GM18517 (cell line): ENCODE measurements around the gene FAM209A.
"Not testable (repeated sequence)": the region's sequence is repeated elsewhere in the genome, so short reads cannot be mapped to it uniquely, and the experiment has no call there.

Experiments used
- ATAC-seq: cut with Tn5 transposase; IDR thresholded peaks from one replicate; pipeline ENCODE4 v1.9.1; 2021; ENCODE audit warnings: mild to moderate bottlenecking, moderate library complexity; ENCODE audit not compliant: unreplicated experiment

The FAM209A gene

DNA sequence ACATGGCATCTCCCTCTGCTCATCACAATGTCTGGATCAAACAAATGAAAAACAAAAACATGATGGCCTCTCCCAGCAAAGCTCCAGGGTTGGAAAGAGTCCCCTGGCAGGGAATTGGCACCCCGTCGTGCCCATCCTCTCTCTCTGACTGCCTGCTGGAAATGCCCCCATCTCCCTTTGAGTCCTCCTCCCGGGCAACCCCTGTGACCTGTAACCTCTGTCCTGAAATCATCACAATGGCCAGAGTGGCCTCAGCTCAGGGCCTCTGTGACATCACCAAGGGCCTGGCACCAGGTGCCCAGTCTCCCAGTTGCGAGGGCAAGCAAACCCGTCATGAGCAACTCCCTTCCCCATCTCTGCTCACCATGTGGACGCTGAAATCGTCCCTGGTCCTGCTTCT, at the start of gene FAM209A:
FAM209A (plus strand) TSS at position 301 of the 400 bp plus-strand sequence; CDS start at position 366, 65 bp downstream.
- ATAC-seq = not testable (repeated sequence)

- ATAC-seq = no peak
Observed at GRCh38 chr20:56483970-56484369, 40.6 kb upstream of the FAM209A start.

DNA sequence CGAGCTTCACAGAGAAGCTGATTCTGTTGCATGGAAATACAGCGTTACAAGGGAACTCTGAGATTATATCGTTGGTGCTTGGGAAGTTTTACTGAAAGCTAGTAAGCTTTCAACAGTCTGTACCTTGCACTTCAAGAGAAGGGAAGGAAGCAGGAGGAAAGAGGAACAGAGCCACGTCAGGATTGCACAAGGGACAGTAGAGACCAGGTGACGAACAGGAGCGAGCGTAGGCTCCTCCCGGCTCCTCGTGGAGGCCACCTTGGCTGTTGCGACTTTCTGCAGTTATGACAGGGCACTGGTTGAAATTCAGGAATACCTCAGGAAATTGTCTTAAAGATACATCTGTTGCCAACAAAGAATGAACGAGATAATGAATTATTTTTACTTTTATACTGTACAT, 37.3 kb upstream of the FAM209A start:
- no peak for ATAC-seq

GRCh38 chr20:56488566-56488965, 36.0 kb upstream of the FAM209A start:
- no peak for ATAC-seq

DNA sequence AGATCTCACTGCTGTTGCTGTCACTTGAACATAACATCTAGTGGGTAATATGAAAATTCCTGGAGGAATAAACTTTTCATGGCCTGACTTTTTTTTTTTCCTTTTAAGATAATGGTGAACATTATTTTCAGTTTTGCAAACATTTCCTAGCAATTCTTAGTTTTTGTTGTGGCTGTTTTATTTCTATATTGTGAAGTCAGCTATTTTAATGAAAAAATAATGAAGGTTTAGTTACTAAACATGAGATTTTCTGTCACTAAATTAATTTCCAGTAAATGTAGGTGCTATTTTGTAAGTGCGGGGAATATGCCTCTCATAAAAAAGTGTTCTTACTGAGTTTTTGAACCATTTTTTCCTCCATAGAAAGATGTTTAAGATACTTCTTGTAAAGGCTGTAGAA, 23.4 kb upstream of the FAM209A start:
- no peak for ATAC-seq

GRCh38 chr20:56503916-56504315, 20.6 kb upstream of the FAM209A start:
- no peak for ATAC-seq

DNA sequence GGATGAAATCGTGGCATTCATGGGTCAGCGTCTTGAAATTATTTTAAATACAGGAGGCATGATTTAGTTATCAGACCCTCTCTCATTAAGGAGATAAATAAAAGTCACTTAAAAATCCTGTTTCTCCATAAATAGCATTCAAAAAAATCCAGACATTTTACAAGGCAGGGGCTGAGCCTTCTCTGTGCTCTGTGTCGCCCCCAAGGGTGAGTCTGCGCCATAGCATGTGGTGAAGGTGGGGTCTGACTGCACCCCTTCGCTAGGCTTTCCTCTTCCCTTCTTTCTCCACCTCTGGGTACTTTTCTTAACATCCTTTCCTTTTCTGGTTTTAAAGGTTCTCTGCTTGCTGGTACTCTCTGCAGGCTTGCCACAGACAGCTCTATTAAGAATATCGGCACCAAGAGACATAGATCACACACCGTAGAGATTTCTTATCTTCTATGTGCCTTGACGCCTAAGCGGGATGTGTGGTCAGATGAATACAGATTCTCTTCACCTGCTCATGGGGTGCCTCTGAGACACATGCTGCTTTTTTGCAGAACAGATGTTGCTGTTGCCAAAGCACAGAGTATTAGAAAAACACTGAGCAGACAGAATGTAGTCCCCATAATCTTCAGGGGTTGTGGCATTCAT, 20.1 kb upstream of the FAM209A start:
- no peak for ATAC-seq

- no peak for ATAC-seq
Observed at GRCh38 chr20:56506103-56506502, 18.4 kb upstream of the FAM209A start.

DNA sequence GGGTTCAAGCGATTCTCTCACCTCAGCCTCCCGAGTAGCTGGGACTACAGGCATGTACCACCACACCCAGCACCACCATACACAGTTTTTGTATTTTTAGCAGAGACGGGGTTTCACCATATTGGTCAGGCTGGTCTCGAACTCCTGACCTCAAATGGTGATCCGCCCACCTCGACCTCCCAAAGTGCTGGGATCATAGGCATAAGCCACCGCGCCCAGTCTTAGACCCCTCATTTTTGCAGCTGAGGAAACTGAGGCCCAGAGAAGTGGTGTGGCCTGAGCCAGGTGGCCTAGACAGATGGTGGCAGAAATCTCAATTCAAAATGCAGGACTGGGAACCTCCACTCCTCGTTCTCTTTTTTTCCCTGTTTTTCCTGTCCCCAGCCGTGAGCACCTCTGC, 12.6 kb upstream of the FAM209A start:
- ATAC-seq = no peak

DNA sequence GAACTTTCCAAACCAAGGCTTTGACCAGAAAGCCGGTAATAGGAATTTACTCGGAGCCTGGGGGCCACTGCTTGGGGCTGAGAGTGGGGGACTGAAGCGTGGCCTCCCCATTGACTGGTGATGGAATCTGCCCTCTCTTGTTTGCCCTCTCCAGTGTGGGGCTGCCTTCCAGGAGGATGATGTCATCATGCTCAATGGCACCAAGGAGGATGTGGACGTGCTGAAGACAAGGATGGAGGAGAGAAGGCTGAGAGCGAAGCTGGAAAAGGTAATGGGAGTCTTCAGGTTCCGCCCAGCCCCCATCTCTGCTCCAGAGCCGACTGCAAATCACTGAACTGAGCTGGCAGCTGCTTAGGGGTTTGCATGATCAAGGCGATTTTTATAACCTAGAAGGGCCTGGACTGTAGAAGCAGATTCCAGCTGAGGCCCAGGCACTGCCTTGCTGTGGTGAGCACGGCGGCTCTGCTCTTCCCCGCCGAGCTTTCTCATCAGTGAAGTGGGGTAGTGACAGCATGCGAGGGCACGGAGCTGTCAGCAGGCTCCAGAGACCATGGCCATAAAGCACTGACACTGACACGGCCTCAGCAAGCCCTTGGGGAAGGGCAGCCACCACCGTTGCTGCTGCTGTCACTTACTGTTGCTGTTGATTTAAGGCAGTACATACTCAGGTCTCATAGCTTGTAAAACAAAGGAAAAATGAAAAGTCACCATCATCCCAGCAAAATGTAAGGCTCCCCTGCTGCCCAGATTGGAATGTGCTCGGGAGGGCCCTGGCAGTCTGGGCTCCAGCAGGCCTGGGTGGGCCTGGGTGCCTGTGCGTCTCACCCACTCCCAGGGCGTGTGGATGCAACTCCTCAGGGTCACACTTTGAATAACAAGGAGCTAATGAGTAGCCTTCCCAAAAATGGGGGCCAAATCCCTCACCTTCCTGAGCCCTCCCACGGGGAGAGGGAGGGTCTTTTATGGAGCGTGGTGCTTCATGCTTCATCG, 11.1 kb upstream of the FAM209A start:
- no peak for ATAC-seq

- ATAC-seq = no peak
Observed at GRCh38 chr20:56516631-56517030, 7.9 kb upstream of the FAM209A start.

GRCh38 chr20:56517211-56517610, 7.3 kb upstream of the FAM209A start:
- ATAC-seq = no peak

DNA sequence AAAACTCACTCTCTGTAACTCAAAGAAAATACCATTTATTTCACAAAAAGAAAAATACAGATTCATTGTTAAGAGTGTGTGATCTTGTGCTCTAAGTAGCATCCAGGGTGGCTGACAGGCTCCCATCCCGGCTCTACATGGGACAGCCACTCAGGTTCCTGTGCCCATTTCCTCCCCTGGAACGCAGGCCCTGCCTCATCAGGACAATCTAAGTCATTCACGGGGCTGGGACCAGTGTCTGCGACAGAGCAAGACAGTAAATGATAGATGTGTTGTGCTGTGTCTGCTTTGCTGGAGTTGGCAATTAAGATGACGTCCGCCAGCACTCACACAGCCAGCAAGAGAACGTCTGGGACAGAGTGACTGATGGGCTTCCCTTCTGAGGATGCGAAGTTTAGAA, 6.9 kb upstream of the FAM209A start:
- no peak for ATAC-seq

- ATAC-seq = no peak
Observed at GRCh38 chr20:56518126-56518525, 6.4 kb upstream of the FAM209A start.

DNA sequence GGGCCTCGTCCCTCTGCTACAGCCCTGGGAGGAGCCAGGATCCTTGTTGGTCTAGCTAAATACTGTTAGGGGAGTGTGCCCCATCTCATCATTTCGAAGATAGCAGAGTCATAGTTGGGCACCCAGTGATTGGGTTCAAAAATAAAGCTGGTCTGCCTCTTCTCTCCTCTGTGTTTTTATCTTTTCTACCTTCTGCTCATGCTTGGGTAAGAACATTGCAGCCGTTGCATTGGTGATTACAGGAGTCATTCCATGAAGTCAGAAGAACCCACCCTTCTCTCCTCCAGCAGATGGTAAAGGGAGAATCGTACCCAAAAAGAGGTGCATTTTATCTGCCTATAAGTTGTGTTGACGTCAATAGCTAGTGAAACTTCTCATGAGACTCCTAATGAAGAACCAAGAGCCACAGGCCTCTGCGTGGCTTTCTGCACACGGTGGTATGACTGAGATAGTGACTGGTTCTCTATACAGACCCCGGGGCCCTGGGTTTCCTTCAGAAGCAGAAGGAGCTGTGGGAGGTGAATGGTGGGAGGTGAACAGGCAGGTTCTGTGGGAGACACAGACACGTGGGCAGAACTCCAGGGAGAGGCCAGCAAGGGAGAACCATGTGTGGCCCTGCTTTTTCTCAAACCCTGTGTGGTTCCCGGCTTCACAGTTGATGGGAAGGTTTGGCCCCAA, 5.7 kb upstream of the FAM209A start:
- no peak for ATAC-seq

GRCh38 chr20:56519551-56519950, 5.0 kb upstream of the FAM209A start:
- no peak for ATAC-seq

- no peak for ATAC-seq
Observed at GRCh38 chr20:56520180-56520579, 4.4 kb upstream of the FAM209A start.

DNA sequence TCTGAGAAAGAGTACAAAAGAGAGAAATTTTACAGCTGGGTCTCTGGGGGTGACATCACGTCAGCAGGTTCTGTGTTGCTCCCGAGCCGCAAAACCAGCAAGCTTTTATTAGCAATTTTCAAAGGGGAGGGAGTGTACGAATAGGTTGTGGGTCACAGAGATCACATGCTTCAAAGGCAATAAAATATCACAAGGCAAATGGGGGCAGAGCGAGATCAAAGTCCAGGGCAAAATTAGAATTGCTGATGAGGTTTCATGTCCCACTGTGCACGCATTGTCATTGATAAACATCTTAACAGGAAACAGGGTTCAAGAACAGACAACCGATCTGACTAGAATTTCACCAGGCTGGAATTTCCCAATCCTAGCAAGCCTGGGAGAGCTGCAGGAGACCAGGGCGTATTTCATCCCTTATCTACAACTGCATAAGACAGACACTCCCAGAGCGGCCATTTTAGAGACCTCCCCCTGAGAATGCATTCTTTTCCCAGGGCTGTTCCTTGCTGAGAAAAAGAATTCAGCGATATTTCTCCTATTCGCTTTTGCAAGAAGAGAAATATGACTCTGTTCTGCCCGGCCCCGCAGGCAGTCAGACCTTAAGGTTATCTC, 3.7 kb upstream of the FAM209A start:
- not testable (repeated sequence) for ATAC-seq

DNA sequence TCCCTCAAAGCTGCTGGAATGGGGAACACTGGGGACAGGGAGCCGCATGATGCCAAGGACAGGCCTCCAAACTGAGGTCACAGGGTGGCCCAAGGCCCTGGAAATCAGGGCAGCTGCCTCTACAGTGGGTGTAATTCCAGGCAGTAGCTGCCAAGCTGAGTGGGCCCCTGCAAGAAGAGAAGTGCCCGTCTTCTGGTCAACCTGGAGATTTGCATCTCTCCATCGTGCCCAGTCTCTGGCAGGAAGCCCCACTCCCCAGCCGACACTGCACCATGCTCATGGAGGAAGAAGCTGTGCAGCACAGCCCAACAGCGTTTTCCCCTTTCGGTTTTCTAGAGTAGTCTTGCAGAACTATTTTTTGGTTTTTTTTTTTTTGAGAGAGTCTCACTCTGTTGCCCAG, 2.2 kb upstream of the FAM209A start:
- no peak for ATAC-seq

GRCh38 chr20:56527521-56527920, 3.0 kb downstream of the FAM209A start:
- ATAC-seq = no peak

- not testable (repeated sequence) for ATAC-seq
Observed at GRCh38 chr20:56532946-56533345, 8.4 kb downstream of the FAM209A start, which contains the start of gene FAM209B. FAM209B (plus strand) TSS chr20:56533246; CDS start chr20:56533342, 96 bp downstream.
